Measurements from ENCODE around the gene AKR1C4. TPM values are rescaled to one million over a fixed set of nuclear protein-coding genes. Genes with fewer than 3 reads are reported as not detected.

Gene AKR1C4
- total and polyA plus RNA-seq, 7 donors, result not detected

GRCh38 chr10:5184987-5185775 lies 11.5 kb upstream of the AKR1C4 start, which contains the start of gene AKR1C8:
AKR1C8 (minus strand) TSS chr10:5185150; CDS start chr10:5185104, 46 bp downstream.
- Histone ChIP-seq H3K27me3 (ENCODE audit: insufficient read depth in 3 of 3, low read length in 2 of 3) (no peaks in the 10 kb centered on the region), H3K27ac (no peak within 1 kb of the TSS), H3K4me3 (no peak within 1 kb of the TSS), H3K4me1 (no peaks in the 10 kb centered on the region), H3K36me3 (ENCODE audit: insufficient read depth in 1 of 2, low read depth in 1 of 2) (no peaks in the 10 kb centered on the region), H3K9me3 (no peaks in the 10 kb centered on the region)
- no peak for ATAC-seq
- TF ChIP-seq, protein P1, sequence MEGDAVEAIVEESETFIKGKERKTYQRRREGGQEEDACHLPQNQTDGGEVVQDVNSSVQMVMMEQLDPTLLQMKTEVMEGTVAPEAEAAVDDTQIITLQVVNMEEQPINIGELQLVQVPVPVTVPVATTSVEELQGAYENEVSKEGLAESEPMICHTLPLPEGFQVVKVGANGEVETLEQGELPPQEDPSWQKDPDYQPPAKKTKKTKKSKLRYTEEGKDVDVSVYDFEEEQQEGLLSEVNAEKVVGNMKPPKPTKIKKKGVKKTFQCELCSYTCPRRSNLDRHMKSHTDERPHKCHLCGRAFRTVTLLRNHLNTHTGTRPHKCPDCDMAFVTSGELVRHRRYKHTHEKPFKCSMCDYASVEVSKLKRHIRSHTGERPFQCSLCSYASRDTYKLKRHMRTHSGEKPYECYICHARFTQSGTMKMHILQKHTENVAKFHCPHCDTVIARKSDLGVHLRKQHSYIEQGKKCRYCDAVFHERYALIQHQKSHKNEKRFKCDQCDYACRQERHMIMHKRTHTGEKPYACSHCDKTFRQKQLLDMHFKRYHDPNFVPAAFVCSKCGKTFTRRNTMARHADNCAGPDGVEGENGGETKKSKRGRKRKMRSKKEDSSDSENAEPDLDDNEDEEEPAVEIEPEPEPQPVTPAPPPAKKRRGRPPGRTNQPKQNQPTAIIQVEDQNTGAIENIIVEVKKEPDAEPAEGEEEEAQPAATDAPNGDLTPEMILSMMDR (IDR thresholded peaks at IDR 0.05), result no peak
- WGBS, 3 donors, result 48 to 57% (median 48%) methylated on average over 5 of the region's 5 CpGs
- DNase-seq, result no peak
- intact Hi-C loops (cut with DNase I), result no loop called here

DNA sequence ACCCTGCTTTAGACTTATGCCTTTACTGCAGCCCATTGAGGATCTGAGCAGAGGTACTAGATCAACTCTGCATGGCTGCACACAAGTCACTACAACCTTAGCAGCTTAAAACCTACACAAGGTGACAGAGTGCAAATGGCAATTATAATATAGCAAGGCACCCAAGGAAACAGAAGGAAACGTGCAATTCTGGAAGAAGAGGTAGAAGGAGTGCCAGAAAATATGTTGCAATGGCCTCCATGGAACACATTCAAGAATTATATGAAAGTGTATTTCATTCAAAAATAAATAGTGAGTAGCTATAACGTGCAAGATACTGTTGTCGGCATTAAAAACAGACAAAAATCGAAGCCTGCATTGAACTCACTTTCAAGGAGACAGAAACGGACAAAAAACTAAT lies 8.8 kb upstream of the AKR1C4 start:
- TF ChIP-seq, protein P1 (IDR thresholded peaks at IDR 0.05), result no peak
- intact Hi-C loops (cut with DNase I), result no loop called here
- no peak for ATAC-seq

DNA sequence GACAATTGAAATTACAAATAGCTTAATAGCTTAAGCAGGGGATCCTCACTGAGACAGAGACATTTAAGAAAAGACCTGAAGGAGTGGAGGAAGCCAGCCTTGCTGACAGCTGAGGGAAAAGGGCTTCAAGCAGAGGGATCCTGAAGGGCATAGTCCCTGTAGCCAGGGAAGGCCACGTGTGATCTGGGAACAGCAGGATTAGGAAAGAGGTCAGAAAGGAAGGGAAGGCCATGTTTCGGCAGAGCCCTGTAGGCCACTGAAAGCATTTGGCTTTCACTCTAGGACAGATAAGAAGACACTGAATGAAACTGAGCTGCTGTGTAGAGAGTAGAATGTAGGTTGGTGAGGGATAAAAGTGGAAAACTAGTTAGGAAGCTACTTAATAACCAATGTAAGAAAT lies 8.3 kb upstream of the AKR1C4 start:
- ATAC-seq (no peak), DNase-seq (no peak)
- no peak overlapping the region for H3K27ac ChIP-seq
- no peaks in the 10 kb centered on the region for H3K27me3 ChIP-seq (ENCODE audit: insufficient read depth in 3 of 3, low read length in 2 of 3)
- H3K36me3 ChIP-seq (ENCODE audit: insufficient read depth in 1 of 2, low read depth in 1 of 2), result no peaks in the 10 kb centered on the region
- no peak overlapping the region for H3K4me3 ChIP-seq
- no peaks in the 10 kb centered on the region for H3K4me1 ChIP-seq
- intact Hi-C loops (cut with DNase I), result no loop called here
- no peaks in the 10 kb centered on the region for H3K9me3 ChIP-seq
- whole genome bisulfite sequencing, 3 donors, result 58 to 68% (median 60%) methylated on average over 2 of the region's 2 CpGs
- TF ChIP-seq, protein P1 (IDR thresholded peaks at IDR 0.05), result no peak

More for the DNA sequence above, 8.8 kb upstream of the AKR1C4 start:
- WGBS, 3 donors, result 71 to 80% (median 77%) methylated on average over 5 of the region's 5 CpGs
- Histone ChIP-seq H3K27me3 (ENCODE audit: insufficient read depth in 3 of 3, low read length in 2 of 3) (no peaks in the 10 kb centered on the region), H3K27ac (no peak overlapping the region), H3K9me3 (no peaks in the 10 kb centered on the region), H3K36me3 (ENCODE audit: insufficient read depth in 1 of 2, low read depth in 1 of 2) (no peaks in the 10 kb centered on the region), H3K4me3 (no peak overlapping the region), H3K4me1 (no peaks in the 10 kb centered on the region)
- no peak for DNase-seq

DNA sequence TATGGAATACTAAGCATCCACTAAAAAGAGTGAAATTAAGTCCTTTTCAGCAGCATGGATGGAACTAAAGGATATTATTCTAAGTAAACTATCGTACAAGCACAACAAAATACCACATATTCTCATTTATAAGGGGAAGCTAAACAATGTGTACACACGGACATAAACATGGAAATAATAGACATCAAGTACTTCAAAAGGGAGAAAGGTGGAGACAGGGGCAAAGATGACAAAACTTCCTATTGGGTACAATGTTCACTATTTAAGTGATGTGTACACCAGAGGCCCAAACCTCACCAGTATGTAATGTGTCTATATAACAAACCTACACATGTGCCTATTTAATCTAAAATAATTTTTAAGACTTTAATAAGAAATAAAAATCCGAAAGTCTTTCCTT lies 2.2 kb upstream of the AKR1C4 start:
- no peak for ATAC-seq
- DNase-seq, result no peak
- Histone ChIP-seq H3K27ac (no peak overlapping the region), H3K4me1 (no peaks in the 10 kb centered on the region), H3K27me3 (ENCODE audit: insufficient read depth in 3 of 3, low read length in 2 of 3) (no peaks in the 10 kb centered on the region), H3K36me3 (ENCODE audit: insufficient read depth in 1 of 2, low read depth in 1 of 2) (no peaks in the 10 kb centered on the region), H3K4me3 (no peak overlapping the region), H3K9me3 (no peaks in the 10 kb centered on the region)
- TF ChIP-seq, protein P1 (IDR thresholded peaks at IDR 0.05), result no peak
- intact Hi-C loops (cut with DNase I), result no loop called here
- WGBS, 3 donors, result 86 to 92% (median 89%) methylated on average over 3 of the region's 3 CpGs
